ENCODE measurements around the gene WNT5B.
A peak's percentile ranks its signal among the peaks of the same experiment; 100 is the strongest.
"Not testable (repeated sequence)": the region's sequence is repeated elsewhere in the genome, so short reads cannot be mapped to it uniquely, and the experiment has no call there.

WNT5B gene

GRCh38 chr12:1602706-1603105 lies 26.3 kb upstream of the WNT5B start:
- DNase-seq, result not testable (repeated sequence)

DNA sequence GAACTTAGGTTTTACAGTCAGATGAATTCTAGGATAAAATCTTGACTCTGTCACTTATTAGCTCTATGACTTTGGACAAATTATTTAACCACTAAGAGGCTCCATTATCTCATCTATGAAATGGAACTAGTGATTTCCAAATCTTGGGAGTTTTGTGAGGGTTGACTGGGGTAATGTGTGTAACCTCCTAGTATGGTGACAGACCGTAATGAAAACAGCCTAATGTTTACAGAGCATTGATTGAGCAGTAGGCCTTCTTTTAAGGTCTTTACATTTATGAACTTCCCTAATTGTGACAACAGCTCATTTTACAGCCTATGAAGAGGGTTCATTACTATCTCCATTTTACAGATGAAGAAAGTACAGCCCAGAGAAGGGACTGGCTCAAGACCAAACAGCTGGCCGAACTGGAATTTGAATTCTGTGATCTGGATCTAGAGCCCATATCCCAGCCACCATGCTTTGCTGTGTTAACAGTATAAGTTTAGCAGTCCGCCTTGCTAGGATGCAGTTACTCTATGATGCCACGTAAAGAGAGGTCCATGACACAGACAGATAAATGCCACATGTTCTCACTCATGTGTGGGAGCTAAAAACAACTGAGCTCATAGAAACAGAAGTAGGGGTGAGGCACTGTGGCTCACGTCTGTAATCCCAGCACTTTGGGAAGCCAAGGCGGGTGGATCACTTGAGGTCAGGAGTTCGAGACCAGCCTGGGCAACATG lies 25.6 kb upstream of the WNT5B start:
- no peak for DNase-seq

- no peak for DNase-seq
Measured at GRCh38 chr12:1604464-1604863, 24.6 kb upstream of the WNT5B start.

- peak; percentile 45 to 71 for DNase-seq
Measured at GRCh38 chr12:1605129-1606020, 23.7 kb upstream of the WNT5B start.

DNA sequence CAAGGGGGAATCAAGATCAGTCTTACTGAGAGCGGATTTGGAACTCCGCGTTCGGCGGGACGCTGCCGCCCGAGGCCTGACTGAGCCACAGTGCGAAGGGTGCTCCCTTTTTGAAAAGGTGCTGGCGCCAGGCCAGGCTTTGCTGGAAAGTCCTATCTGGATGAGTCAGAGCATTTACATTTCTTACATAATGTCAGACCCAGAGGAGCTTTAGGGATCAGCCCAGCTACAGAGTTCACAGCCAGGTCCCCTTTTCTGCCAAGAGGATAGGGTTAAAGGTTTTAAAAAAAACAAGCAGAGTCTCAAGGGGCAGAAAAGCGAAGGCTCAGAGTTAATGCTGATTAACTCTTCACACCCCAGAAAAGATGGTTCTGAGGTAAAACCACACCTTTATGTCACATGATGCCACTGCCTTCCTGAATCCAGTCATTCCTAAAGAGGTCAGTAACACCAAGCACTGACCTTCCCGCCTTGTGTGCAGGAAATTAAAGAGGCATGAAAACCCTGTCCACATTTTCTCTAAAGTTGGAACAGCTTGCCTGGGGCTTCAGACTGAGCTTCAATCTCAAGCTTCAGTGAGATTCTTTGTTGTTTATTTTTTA lies 22.9 kb upstream of the WNT5B start:
- DNase-seq, result peak; percentile 18 to 46

DNA sequence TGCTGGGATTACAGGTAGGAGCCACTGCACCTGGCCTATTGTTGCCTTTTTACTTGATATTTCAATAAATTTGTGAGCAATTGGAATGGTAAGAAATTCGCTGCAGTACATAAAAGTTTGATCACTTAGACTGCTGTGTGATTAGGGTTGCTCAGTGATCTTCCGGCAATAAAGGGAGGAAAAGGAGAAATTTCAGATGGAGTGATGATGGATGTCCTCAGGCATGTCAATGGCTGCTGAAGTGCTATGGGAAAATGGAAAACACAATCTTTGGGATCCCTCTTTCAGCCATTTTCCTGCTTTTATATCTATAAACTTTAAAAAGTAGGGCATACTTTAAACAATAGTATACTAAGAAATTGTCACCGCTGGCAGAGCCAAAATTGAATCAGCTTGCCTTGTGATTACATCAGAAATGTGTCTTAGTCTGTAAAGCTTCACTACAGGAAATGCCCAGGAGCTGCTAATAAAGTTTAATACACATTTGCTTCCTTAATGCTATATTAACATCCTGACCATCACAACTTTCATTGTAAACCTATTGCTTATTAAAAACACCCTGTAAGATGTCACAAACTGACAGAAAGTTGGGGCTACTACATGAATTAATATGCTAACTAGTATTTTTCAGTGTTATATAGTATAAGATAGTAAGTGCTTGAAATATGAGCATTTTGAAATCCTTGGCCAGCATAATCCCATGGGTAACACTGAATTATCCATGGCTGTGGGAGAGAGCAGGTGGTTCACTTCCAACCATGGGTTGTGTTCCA lies 20.9 kb upstream of the WNT5B start:
- DNase-seq, result no peak

DNA sequence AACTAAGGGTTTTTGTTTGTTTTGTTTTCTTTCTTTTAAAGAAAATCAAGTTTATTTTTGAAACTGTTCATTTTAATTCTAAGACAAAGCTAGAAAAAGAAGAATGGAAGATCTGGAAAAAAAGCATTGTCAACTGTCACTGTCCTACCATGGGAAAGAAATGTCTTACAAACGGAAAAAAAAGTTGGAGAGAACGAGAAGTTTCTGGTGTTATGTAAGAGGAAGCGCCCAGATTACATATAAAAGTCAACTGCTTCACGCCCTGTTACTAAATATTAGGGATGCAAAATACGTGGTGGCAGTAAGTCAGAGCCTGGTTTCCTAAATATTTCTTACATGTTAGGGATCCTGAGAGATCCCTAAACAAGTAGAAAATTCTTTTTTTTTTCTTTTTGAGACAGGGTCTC lies 20.3 kb upstream of the WNT5B start:
- no peak for DNase-seq

GRCh38 chr12:1610072-1610643 lies 18.9 kb upstream of the WNT5B start:
- no peak for DNase-seq

- no peak for DNase-seq
Measured at GRCh38 chr12:1611803-1612572, 17.0 kb upstream of the WNT5B start.

- DNase-seq, result no peak
Measured at GRCh38 chr12:1613860-1614259, 15.2 kb upstream of the WNT5B start.

DNA sequence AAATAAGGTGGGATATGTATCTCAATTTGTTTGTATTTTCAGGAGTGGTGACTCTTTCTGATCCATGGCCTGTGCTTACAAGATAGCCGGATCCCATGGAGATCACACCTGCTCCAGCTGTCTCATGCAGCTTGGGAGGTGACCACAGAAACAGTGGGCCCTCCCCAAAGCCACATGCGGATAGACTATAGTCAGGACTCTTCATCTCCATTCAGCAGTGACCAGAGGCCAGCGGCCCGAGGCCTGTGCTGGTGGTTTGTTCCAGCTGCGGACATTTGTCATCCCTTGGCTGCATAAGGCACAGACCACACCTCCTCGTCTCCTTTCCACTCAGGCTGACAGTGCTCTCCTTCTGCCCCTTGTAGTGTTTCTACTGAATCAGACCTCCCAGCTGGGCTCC lies 14.7 kb upstream of the WNT5B start:
- DNase-seq, result no peak

GRCh38 chr12:1616233-1617066 lies 12.6 kb upstream of the WNT5B start:
- no peak for DNase-seq

- no peak for DNase-seq
Measured at GRCh38 chr12:1618489-1618888, 10.5 kb upstream of the WNT5B start.

DNA sequence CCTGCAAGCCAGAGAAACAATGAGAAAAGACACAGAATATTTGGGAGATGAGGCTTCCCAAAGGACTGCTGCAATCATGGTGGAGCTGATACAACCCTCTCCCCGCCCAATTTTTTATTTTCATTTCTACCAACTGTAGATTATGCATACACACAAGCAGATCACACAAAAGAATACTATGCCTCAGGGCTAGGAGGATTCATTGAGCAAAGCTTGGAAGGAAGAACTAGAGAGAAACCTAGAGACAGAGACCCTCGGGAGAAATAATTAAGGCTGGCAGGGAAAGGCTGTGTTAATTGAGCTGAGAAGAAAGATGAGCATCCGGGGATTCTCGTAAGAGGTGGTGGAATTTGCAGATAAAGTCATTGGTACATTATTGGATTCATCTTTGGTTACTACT lies 9.9 kb upstream of the WNT5B start:
- no peak for DNase-seq

- DNase-seq, result no peak
Measured at GRCh38 chr12:1619587-1619986, 9.4 kb upstream of the WNT5B start.

DNA sequence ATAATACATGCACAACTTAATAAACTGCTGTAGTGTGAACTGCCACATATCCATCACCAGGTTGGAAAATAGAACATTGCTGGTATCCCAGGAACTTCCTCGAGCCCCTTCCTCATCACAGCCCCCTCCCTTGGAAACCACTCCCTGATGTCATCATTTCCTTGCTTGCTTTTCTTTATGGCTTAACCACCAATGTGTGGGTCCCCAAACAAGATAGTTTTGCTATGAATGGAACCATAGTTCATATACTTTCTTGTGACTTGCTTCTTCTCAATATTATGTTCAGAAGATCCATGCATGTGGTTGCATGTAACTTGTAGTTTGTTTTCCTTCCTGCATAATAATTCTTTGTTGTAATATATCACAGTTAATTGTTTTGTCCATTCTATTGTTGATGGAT lies 8.9 kb upstream of the WNT5B start:
- no peak for DNase-seq

- no peak for DNase-seq
Measured at GRCh38 chr12:1622406-1622805, 6.6 kb upstream of the WNT5B start.

DNA sequence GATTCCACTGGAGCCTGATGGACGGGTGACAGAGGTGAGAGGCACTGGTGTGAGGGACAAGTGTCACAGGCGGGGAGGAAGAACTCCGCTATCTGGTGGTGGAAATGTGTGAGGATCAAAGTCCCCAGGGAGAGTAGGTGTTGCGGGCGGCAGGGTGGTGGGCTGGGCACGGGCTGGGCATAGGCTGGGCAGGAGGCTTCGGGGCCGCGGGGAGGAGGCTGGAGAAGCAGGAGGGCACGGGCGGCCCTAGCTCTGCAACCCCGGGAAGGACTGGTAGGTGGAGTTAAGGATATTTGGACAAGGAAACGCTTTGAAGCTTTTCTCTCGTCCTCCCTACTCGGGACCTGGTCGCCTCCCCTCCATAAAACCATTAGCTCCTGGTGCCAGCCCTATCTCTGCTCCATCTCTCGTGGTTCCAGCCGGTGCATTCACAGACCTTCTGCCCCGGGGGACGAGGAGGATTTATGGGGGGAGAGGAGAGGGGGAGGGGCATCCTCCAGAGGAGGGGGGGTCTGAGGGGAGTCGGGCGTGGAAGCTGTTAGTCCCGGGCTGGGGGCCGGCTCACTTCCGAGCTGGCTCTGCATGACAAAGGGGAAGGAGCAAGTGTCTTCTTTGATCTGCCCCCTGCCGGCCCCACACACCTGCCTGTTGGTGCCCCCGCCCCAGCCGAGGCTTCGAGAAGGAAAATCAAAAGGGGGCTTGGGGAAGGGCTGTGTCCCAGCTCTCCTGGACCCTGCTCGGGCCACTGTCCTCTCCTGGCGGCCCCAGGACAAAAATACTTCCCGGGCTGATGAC lies 504 bp downstream of the WNT5B start:
- DNase-seq, result no peak

DNA sequence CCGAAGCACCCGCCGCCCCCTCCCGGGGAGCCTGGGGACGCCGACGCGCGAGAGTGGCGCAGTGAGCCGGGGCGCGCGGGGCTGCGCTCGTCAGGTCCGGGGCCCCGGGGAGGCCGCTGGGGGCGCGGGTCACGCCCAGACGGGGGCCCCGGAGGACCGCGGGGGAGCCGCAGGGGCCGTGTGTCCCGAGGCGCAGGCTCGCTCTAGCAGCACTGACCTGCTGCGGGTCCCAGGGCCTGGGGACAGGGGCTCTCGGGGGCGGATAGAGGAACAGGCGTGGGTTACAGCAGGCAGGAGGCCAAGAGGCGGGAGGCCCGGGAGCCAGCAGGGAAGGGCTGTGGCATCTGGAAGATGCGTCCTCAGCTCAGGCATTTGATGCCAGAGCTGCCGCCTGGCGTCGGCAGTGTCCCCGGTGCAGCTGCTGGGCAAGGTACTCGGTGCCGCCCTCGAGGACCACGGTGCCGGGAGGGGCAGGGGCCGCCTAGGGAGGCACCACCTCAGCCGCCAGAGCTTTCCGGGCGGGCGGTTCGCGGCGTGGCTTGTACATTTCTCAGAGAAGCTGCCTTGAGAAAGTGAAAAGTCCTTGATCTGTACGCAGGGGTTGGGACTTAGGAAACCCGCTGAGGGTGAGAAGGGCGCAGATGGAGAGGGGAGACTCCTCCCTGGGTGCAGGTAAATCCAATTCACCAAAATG lies 1.2 kb downstream of the WNT5B start:
- DNase-seq, result peak in 1 of 2 experiments; percentile 15
